NCI-H2029 (cell line): ENCODE data around the gene TIMP2.
"Not testable (repeated sequence)": the region's sequence is repeated elsewhere in the genome, so short reads cannot be mapped to it uniquely, and the experiment has no call there.

Experiments used
- DNase-seq: peaks from one replicate; lab custom pipeline; 2025; lab: John Stamatoyannopoulos, UW

TIMP2 gene

GRCh38 chr17:78925234-78925633, at the start of gene TIMP2:
TSS of gene TIMP2 (minus strand) at chr17:78925387. CDS start at chr17:78925088, 299 bp downstream.
- peak; percentile 50 for DNase-seq

GRCh38 chr17:78973792-78974520, 48.8 kb upstream of the TIMP2 start:
- no peak for DNase-seq

- DNase-seq: no peak
Measured at GRCh38 chr17:78973196-78973595, 48.0 kb upstream of the TIMP2 start.

- DNase-seq: no peak
Measured at GRCh38 chr17:78972507-78973105, 47.4 kb upstream of the TIMP2 start.

- no peak for DNase-seq
Measured at GRCh38 chr17:78971756-78972506, 46.7 kb upstream of the TIMP2 start.

GRCh38 chr17:78970834-78971755, 45.9 kb upstream of the TIMP2 start:
- DNase-seq: peak; percentile 53

- DNase-seq: no peak
Measured at GRCh38 chr17:78969865-78970264, 44.7 kb upstream of the TIMP2 start.

- no peak for DNase-seq
Measured at GRCh38 chr17:78967782-78968362, 42.7 kb upstream of the TIMP2 start.

GRCh38 chr17:78966910-78967600, 41.9 kb upstream of the TIMP2 start:
- DNase-seq: no peak

- no peak for DNase-seq
Measured at GRCh38 chr17:78966123-78966813, 41.1 kb upstream of the TIMP2 start.

- peak; percentile 42 for DNase-seq
Measured at GRCh38 chr17:78965491-78965924, 40.3 kb upstream of the TIMP2 start.

GRCh38 chr17:78963378-78963777, 38.2 kb upstream of the TIMP2 start:
- no peak for DNase-seq

- DNase-seq: not testable (repeated sequence)
Measured at GRCh38 chr17:78962984-78963348, 37.8 kb upstream of the TIMP2 start.

GRCh38 chr17:78962345-78962983, 37.3 kb upstream of the TIMP2 start:
- DNase-seq: no peak

GRCh38 chr17:78961571-78961970, 36.4 kb upstream of the TIMP2 start:
- DNase-seq: no peak

- DNase-seq: no peak
Measured at GRCh38 chr17:78960928-78961327, 35.7 kb upstream of the TIMP2 start.

- DNase-seq: no peak
Measured at GRCh38 chr17:78959803-78960202, 34.6 kb upstream of the TIMP2 start.

- DNase-seq: no peak
Measured at GRCh38 chr17:78958641-78959127, 33.5 kb upstream of the TIMP2 start.

- DNase-seq: no peak
Measured at GRCh38 chr17:78957128-78957527, 31.9 kb upstream of the TIMP2 start.

GRCh38 chr17:78956254-78956653, 31.1 kb upstream of the TIMP2 start:
- no peak for DNase-seq
